GM18519 (cell line): ENCODE data around the gene ATP6V1G3.
"Not testable (repeated sequence)": the region's sequence is repeated elsewhere in the genome, so short reads cannot be mapped to it uniquely, and the experiment has no call there.

Experiments
- ATAC-seq: cut with Tn5 transposase; IDR thresholded peaks from one replicate; pipeline ENCODE4 v1.9.1; 2021; ENCODE audit warnings: mild to moderate bottlenecking, moderate library complexity; ENCODE audit not compliant: unreplicated experiment, low FRiP score

The ATP6V1G3 gene

DNA sequence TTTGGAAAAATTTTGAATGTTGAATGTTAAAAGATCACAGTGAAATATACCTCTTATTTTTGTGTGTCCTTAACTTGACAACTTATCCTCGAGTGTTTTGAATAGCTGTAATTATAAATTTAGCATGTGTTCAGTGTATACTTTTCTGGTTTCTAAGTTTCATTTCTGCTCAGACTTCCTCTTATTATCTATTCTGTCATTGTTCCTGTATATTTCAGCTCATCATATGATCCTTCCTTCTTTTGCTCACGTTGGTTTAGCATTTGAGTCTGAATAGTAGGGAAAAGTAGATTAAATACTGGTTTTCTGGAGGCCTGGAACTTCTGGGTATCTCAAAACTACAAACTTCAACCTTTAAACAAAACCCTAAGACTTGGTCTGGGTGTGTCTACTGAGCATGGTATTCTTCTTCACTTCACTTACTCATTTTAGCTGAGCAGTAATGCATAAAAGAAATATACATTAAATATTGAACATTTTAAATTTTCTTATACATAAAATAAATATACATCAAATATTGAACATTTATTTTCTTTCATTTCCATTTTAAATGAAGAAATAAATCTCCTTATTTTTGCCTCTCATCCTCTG, 3.3 kb upstream of the ATP6V1G3 start:
- peak; percentile 93 for ATAC-seq

DNA sequence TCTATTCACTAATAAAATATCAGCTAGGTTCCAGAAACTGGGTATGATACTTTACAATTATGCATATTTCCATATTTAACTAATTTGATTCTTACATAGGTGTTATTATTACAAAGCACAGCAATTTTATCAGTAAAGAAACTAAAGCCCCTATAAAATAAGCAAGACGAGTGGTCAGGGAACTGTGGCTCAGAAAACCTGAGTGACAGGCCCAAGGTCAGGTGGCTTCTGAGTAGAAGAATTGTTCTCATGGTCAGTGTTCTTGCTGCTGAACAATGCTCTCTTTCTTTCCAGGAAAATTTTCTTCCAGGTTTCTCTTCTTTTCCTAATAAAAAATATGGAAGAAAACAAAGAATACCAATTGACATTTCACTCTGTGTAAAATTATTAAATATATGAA, 2.2 kb upstream of the ATP6V1G3 start:
- ATAC-seq, result no peak

DNA sequence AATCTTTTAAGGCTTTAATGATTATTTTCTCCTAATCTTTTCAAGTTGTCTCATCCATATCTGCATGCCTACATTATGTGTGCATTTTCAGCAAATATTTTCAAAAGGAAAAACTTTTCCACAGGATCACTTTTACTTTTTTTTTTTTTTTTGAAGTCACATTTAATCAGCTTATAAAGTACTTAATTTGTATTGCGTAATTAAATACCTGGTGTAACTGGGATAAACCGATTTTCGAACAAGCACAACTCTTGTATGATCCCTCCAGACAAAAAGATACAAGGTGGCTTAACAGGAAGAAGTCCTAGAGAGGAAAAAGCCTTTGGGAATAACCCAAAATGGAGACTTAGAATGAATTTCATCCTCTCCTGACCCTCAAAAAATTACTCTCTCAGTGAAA, 1.3 kb upstream of the ATP6V1G3 start:
- no peak for ATAC-seq

DNA sequence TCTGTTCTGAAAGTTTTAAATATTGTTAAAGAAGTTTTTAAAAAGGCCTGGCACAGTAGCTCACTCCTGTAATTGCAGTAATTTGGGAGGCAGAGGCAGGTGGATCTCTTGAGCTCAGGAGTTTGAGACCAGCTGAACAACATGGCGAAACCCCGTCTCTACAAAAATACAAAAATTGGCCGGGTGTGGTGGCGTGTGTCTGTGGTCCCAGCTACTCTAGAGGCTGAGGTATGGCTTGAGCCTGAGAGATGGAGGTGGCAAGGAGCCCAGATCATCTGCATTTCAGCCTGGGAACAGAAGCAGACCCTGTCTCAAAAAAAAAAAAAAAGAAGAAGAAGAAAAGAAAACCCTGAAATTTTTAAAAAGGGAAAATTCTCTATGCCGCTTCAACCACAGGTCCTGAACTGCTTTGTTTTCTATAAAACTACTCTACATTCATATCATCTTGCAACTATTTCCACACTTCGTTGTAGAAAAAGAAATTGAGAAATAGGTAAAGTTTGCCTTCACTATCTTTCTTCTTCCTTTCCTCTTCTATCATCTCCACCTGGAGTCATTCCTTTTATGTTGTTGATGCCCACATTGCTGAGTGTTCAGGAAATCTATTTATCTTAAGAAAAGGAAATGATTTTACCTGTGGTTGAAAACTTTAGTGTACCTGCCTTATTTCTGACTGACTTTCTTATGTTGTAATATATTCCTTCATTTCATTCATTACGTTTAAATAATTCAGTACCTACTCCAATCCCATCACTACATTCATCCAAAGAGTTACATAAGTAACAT, 1.7 kb downstream of the ATP6V1G3 start:
- ATAC-seq, result no peak

DNA sequence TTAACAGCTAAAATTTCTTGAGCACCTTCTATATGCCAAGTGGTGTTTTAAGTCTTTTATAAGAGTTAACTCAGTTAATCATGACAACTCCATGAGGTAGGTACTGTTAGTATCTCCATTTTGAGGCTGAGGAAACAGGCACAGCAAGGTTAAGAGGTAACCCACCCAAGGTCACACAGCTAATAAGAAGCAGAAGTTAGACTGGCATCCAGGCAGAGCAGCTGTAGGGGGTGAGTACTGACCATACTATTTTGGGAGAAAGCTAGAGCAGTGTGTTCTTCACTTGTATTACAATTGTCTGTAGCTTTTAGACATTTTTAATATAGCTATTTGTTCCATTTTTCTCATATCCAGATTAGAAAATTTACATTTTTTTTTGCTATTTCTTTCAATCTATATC, 4.8 kb downstream of the ATP6V1G3 start:
- ATAC-seq, result no peak

DNA sequence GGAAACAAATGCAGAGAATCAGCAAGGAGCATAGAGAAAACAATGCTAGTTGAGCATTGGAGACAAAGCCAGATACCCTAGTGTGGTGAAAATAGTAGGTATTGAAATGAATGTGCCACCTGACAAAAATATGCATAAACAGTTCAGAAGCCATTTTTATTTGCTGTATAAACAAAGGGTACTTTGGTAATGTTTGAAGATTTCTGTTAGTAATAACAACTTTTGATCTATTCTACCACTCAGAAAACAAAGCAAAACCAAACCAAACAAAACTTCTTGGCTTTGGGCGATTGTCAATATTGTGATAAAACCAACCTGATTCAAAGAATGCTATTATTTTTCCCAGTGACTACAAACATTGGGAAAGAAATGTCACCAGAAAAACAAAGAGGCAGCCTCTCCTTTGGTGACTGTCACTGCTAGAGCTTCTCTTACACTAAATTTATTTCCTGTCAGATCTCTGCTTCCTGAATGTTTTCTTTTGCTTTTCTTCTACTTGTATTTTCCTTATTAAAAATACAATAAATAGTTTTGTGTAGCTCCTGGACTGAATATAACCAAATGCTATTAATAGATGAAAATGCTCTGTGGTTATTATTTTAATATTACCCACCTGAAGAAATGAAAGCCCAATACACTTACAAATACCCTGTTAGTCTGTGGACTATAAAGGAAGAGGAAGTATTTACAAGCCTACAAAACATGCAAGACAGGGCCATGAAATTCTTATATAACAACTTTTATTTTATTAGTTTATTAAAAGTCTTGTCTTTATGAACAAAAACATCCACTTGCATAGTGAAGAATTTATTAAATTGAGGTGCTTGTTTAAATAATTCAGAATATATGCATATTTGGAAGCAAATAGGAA, 5.7 kb downstream of the ATP6V1G3 start:
- no peak for ATAC-seq

DNA sequence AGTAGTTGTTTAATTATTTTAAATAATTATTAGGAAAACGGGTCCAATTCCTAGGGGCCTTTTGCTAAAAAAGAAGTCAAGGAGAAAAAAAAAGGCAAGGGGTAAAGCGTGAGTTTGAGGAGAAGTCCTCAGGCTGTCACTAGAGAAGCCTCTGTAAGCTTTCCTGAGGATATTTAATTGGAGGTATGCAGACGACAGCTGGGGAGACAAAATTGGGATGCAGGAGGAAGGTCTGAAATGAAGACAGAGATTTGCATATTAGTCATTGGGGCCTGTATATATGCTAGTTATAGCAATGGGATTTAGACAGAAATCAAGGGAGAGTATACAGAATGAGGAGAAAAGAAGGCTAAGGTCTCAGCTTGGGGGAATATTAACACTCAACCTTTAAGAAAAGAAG, 8.6 kb downstream of the ATP6V1G3 start:
- no peak for ATAC-seq

DNA sequence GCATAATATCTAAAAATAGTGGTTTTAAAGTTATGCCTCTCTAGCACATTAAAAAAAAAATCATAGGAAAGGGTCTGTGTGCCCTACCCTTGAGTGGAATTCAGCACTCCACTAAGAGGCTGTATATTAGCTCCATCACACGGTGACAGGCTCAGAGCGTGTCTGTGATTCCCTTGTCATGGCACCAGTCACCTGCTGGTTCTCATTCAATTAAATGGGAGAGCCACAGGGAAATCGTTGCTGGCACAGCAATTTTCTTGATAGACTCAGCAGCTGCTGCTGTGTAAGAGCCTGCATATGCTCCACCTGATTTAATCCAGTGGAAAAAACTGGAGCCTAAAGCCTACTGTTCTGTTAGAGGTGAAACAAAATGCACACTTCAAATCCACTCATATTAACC, 9.5 kb downstream of the ATP6V1G3 start:
- no peak for ATAC-seq

DNA sequence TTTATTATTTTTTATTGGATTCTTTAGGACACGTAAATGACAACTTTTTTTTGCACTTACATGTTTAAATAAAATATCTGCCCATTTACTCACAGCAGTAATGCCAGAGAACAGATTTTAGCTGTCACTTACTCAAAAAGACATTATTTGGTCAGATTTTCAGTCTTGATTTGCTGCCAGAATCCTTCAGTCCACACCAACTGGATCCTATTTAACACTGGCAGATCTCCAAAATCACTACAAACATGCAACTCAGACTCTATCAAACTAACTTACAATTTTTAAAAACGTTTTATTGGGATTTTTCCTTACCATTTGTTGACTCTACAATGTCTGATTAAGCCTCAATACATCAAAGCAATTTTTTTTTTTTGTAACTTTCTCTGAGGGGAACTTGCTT, 11.1 kb downstream of the ATP6V1G3 start:
- ATAC-seq, result no peak

DNA sequence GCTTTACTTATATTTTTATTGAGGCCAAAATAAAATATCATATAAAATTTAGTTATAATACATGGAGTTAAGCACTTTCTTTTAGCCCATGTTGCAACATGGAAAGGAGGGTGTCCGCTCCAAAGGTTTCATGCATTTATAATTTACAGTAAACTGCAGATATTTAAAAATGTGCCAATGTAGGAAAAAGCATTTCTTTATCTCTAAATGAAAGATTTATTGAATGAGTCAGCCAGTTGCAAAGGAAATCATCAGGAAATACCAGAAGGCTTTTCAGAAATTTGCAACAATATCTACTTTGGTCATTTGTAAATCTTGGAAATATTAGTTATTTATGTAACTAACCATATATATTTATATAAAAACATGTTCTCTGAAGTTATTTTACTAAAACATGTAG, 12.1 kb downstream of the ATP6V1G3 start:
- ATAC-seq, result no peak

DNA sequence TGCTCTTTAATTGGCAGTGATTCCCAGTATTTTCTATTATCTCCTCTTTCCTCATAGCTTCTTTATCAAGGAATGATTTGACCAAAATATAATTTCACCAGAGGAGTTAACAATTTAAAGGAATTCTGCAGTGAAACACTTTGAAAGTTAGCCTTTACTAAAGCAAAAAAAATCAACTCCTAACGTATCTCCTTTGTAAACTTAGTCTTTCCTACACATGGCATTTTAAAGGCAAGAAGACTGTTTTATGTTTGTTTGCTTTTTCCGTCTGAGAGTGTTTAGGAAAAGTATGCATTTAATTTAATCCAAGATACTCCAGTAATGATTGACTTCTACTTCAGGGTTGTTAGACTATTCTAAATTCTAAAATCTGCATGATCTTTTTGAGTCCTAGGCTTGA, 15.9 kb downstream of the ATP6V1G3 start:
- ATAC-seq, result no peak

DNA sequence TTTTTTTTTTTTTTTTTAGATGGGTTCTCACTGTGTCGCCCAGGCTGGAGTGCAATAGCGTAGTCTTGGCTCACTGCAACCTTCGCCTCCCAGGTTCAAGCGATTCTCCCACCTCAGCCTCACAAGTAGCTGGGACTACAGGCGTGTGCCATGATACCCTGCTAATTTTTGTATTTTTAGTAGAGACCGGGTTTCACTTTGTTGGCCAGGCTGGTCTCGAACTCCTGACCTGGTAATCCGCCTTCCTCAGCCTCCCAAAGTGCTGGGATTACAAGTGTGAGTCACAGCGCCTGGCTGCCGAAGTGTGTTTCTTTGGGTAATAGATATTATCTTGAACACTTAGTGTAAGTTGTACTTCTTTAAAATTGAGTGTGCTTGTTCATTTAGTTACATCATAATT, 16.4 kb downstream of the ATP6V1G3 start:
- not testable (repeated sequence) for ATAC-seq

DNA sequence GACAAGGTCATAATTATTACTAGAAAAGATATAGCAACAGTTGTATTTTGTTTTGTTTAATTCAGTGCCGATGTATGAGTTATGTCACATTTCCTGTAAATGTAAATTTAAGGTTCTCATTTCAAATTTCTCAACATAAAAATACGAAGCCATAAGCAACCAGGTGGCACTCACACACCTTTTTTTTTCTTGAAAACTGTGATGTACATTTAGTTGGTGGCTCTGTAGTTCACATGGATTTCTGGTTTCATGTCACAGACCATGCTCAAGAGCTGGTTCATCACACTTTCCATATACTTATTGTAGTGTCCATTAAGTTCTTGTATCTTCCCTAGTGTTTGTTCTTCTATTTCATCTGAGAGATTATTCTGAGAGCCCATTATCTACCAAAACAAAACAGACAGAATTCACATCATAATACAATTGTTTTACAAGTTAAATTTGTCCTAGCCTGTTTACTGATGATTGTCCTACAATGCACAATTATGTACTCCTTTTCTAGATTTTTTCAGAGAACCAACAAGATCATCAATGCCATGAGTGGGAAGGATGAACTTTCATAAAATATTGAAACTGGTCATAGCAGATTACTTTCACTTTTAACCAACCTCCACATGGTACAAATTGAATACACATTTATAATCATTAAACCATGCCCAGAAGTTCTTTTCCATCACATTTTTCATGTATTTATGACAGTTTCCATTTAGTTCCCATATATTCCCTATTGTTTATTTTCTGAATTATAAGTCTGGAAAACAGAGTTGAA, 17.1 kb downstream of the ATP6V1G3 start:
- ATAC-seq, result no peak

DNA sequence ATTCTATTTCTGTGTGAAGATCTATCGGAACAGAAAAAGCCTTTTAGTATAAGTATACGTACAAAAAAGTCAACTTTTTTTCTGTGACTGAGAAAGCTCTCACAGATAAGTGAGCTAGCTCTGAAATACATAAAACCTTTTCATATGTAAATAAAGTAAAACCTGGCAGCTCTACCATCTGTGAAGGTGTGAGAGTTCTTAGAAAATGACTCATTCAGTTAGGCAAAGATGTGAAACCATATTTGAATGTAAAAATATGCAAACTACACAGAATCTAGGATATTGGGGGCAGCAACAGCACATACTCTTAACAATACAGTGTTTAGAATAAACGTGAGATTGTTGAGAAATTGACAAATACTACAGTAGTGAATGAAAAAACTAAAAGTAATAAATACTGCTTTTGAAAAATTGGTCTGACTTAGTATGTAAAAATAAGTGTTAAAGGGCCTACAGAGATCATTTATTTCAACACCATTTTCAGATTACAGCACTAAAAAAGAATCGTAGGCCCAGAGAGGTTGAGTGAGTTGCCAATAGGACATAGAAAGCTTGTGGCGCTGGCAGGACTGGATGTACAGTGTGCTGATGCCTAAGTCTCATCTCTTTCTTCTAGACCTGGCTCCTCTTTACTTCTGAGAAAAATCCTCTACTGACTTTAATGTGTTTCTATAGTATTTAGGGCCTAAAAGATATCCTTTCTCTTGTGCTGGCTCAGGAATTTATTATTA, 19.8 kb downstream of the ATP6V1G3 start:
- ATAC-seq, result peak; percentile 80

DNA sequence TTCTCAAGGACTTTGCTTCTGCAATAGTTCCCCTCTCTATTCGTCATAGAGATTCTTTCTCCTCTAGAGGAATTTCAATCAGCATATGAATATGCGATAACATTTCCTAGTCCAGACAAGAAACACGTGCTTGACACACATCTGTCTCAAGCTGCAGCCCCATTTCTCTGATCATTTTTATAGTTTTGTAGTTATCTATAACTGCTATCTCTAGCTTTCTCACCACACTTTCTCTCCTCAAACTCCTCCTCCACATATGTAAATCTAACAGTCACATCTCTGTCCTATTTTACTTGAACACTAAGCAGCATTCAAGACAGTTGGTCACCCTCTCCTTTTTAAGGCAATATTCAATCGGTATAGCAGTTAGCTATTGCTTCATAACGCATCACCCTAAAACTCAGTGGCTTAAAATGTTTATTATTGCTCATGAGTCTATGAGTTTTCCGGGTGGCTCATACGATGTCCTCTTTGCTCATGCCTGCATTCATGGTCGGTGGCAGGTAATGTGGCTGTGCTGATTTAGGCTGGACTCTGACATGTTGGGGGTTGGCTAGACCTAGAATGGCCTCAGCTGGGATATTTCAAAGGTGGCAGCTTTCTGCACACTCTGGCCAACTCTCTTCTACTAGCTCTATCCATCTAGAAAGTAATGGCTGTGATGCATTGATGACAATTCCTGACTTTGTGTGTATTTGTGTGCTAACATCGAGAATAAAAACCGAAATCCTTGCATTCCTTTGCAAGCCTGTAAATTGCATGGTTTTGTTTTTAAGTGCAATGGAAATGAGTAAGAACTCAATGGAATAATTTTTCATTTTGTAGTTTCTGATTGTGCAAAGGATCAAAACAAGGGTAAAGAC, 20.6 kb downstream of the ATP6V1G3 start:
- ATAC-seq, result no peak

DNA sequence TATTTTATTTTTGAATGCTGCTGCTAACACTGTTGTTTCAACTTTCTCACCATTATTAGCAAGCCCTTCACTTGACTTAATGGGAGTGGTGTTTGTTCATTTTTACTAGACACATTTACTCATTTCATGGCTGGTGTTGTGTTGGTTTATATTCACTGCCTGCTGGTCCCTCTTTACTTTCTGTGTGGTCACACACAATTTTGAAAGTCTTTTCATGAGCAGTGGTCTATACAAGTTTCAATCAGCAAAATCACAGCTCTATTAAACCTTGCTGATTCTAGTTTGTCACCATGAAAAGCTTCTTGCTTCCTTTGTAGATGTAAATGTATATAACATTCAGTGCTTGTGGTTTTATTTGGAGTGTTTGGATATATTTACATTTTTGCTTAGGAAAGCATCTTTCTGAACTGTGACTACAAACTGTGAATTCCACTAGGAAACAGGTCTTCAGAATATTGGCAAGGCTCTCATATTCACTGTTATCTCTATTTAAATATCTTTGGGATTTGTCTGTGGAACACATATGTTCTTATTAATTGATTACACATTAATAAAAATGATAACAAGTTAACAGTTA, 22.8 kb downstream of the ATP6V1G3 start:
- no peak for ATAC-seq

DNA sequence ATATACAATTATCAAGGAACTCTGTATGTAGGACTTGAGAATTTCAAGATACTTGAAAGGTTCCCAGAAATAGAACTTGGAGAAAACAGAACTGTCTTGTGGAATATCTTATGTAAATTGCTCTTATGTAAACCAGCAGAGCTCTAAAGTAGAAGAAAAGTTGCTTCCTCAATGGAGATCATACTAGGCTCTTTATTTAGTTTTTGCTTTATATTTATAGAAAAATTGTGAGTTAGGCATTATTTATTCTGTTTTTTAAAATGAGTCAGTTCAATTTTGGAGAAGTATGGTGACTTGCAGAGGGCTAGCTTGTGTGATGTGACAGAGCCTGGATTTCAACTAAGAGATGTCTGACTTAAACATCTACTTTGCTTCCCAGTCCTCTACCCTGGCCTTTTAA, 40.4 kb downstream of the ATP6V1G3 start:
- ATAC-seq, result no peak

DNA sequence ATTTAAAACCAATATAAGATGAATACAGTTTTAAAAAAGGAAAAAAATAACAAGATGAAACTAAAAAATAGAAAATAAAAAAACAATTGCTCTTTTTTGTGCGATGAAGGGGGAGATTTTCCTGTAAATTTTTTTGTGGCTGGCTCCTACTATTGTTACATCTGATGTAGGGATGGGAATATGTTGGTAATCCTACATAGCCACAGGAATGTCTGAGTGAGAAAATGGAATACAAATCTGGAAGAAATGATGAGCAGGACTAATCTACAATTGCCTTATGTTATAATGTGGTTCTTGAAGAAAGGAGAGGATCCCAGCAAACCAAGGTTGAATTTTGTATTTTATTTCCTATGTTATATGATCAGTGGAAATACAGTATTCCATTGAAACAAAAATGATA, 40.9 kb downstream of the ATP6V1G3 start:
- ATAC-seq, result no peak

DNA sequence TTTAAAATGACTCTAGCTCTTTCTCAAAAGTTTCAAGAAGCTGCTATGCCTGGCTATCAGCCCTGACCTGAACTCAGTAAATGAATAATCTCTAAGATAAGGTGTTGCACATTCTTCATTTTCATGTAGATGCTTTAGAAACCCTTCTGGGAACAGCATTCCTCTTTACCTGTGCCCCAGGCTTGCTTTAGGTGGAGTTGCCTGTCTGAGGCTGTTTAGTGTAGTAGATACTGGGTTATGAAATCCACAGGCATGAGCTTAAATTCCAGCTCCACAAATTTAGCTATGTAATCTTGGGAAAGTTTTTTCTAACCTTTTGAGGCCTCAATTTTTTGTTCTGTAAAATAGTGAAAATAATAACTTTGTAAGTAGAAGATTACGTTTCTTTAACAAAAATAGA, 41.6 kb downstream of the ATP6V1G3 start:
- ATAC-seq, result no peak
